ENCODE data around the gene SPATS2L.

SPATS2L gene

GRCh38 chr2:200272320-200272719 lies 34.2 kb upstream of the SPATS2L start:
- H3K4me1 ChIP-seq (ENCODE audit: control insufficient read depth in 1 of 2, insufficient read depth in 2 of 2, low read length in 2 of 2): no peaks in the 10 kb centered on the region
- no peak overlapping the region for H3K4me3 ChIP-seq (ENCODE audit: low read depth in 1 of 2, low read length in 2 of 2)
- no peaks in the 10 kb centered on the region for H3K27me3 ChIP-seq (ENCODE audit: low read depth, low read length)
- H3K9me3 ChIP-seq (ENCODE audit: control insufficient read depth in 1 of 2, low read length in 2 of 2): no peaks in the 10 kb centered on the region
- H3K36me3 ChIP-seq (ENCODE audit: control insufficient read depth in 1 of 2, insufficient read depth in 2 of 2, low read length in 2 of 2): no peaks in the 10 kb centered on the region
- H3K27ac ChIP-seq (ENCODE audit: low read length): no peak overlapping the region

- no peak overlapping the region for H3K4me3 ChIP-seq (ENCODE audit: low read depth in 1 of 2, low read length in 2 of 2)
- no peaks in the 10 kb centered on the region for H3K27me3 ChIP-seq (ENCODE audit: low read depth, low read length)
- H3K27ac ChIP-seq (ENCODE audit: low read length): no peak overlapping the region
- no peaks in the 10 kb centered on the region for H3K4me1 ChIP-seq (ENCODE audit: control insufficient read depth in 1 of 2, insufficient read depth in 2 of 2, low read length in 2 of 2)
- H3K36me3 ChIP-seq (ENCODE audit: control insufficient read depth in 1 of 2, insufficient read depth in 2 of 2, low read length in 2 of 2): no peaks in the 10 kb centered on the region
- no peaks in the 10 kb centered on the region for H3K9me3 ChIP-seq (ENCODE audit: control insufficient read depth in 1 of 2, low read length in 2 of 2)
Observed at GRCh38 chr2:200274116-200275075, 32.1 kb upstream of the SPATS2L start.

GRCh38 chr2:200275295-200276013 lies 31.0 kb upstream of the SPATS2L start:
- H3K4me1 ChIP-seq (ENCODE audit: control insufficient read depth in 1 of 2, insufficient read depth in 2 of 2, low read length in 2 of 2): no peaks in the 10 kb centered on the region
- no peaks in the 10 kb centered on the region for H3K9me3 ChIP-seq (ENCODE audit: control insufficient read depth in 1 of 2, low read length in 2 of 2)
- H3K36me3 ChIP-seq (ENCODE audit: control insufficient read depth in 1 of 2, insufficient read depth in 2 of 2, low read length in 2 of 2): no peaks in the 10 kb centered on the region
- H3K27ac ChIP-seq (ENCODE audit: low read length): no peak overlapping the region
- H3K27me3 ChIP-seq (ENCODE audit: low read depth, low read length): no peaks in the 10 kb centered on the region
- no peak overlapping the region for H3K4me3 ChIP-seq (ENCODE audit: low read depth in 1 of 2, low read length in 2 of 2)

- no peak overlapping the region for H3K4me3 ChIP-seq (ENCODE audit: low read depth in 1 of 2, low read length in 2 of 2)
- no peaks in the 10 kb centered on the region for H3K4me1 ChIP-seq (ENCODE audit: control insufficient read depth in 1 of 2, insufficient read depth in 2 of 2, low read length in 2 of 2)
- no peak overlapping the region for H3K27ac ChIP-seq (ENCODE audit: low read length)
- no peaks in the 10 kb centered on the region for H3K36me3 ChIP-seq (ENCODE audit: control insufficient read depth in 1 of 2, insufficient read depth in 2 of 2, low read length in 2 of 2)
- no peaks in the 10 kb centered on the region for H3K27me3 ChIP-seq (ENCODE audit: low read depth, low read length)
- H3K9me3 ChIP-seq (ENCODE audit: control insufficient read depth in 1 of 2, low read length in 2 of 2): no peaks in the 10 kb centered on the region
Observed at GRCh38 chr2:200276472-200276871, 30.0 kb upstream of the SPATS2L start.

- Histone ChIP-seq H3K27me3 (ENCODE audit: low read depth, low read length) (no peaks in the 10 kb centered on the region), H3K4me1 (ENCODE audit: control insufficient read depth in 1 of 2, insufficient read depth in 2 of 2, low read length in 2 of 2) (no peaks in the 10 kb centered on the region), H3K36me3 (ENCODE audit: control insufficient read depth in 1 of 2, insufficient read depth in 2 of 2, low read length in 2 of 2) (no peaks in the 10 kb centered on the region), H3K9me3 (ENCODE audit: control insufficient read depth in 1 of 2, low read length in 2 of 2) (no peaks in the 10 kb centered on the region), H3K4me3 (ENCODE audit: low read depth in 1 of 2, low read length in 2 of 2) (no peak overlapping the region), H3K27ac (ENCODE audit: low read length) (no peak overlapping the region)
Observed at GRCh38 chr2:200278694-200279316, 27.7 kb upstream of the SPATS2L start.

- H3K4me1 ChIP-seq (ENCODE audit: control insufficient read depth in 1 of 2, insufficient read depth in 2 of 2, low read length in 2 of 2): no peaks in the 10 kb centered on the region
- H3K9me3 ChIP-seq (ENCODE audit: control insufficient read depth in 1 of 2, low read length in 2 of 2): no peaks in the 10 kb centered on the region
- no peaks in the 10 kb centered on the region for H3K36me3 ChIP-seq (ENCODE audit: control insufficient read depth in 1 of 2, insufficient read depth in 2 of 2, low read length in 2 of 2)
Observed at GRCh38 chr2:200279857-200280256, 26.6 kb upstream of the SPATS2L start.

GRCh38 chr2:200286578-200286977 lies 19.9 kb upstream of the SPATS2L start:
- Histone ChIP-seq H3K27ac (ENCODE audit: low read length) (no peak overlapping the region), H3K4me3 (ENCODE audit: low read depth in 1 of 2, low read length in 2 of 2) (no peak overlapping the region), H3K27me3 (ENCODE audit: low read depth, low read length) (no peaks in the 10 kb centered on the region), H3K36me3 (ENCODE audit: control insufficient read depth in 1 of 2, insufficient read depth in 2 of 2, low read length in 2 of 2) (no peaks in the 10 kb centered on the region), H3K4me1 (ENCODE audit: control insufficient read depth in 1 of 2, insufficient read depth in 2 of 2, low read length in 2 of 2) (no peaks in the 10 kb centered on the region), H3K9me3 (ENCODE audit: control insufficient read depth in 1 of 2, low read length in 2 of 2) (no peaks in the 10 kb centered on the region)

More at GRCh38 chr2:200279857-200280256, 26.6 kb upstream of the SPATS2L start:
- no peak overlapping the region for H3K4me3 ChIP-seq (ENCODE audit: low read depth in 1 of 2, low read length in 2 of 2)
- H3K27me3 ChIP-seq (ENCODE audit: low read depth, low read length): no peaks in the 10 kb centered on the region
- H3K27ac ChIP-seq (ENCODE audit: low read length): no peak overlapping the region

- Histone ChIP-seq H3K27ac (ENCODE audit: low read length) (no peak overlapping the region), H3K4me1 (ENCODE audit: control insufficient read depth in 1 of 2, insufficient read depth in 2 of 2, low read length in 2 of 2) (no peaks in the 10 kb centered on the region), H3K36me3 (ENCODE audit: control insufficient read depth in 1 of 2, insufficient read depth in 2 of 2, low read length in 2 of 2) (no peaks in the 10 kb centered on the region), H3K27me3 (ENCODE audit: low read depth, low read length) (no peaks in the 10 kb centered on the region), H3K9me3 (ENCODE audit: control insufficient read depth in 1 of 2, low read length in 2 of 2) (no peaks in the 10 kb centered on the region), H3K4me3 (ENCODE audit: low read depth in 1 of 2, low read length in 2 of 2) (no peak overlapping the region)
Observed at GRCh38 chr2:200288670-200289429, 17.6 kb upstream of the SPATS2L start.

GRCh38 chr2:200296118-200296517 lies 10.4 kb upstream of the SPATS2L start:
- Histone ChIP-seq H3K27ac (ENCODE audit: low read length) (no peak overlapping the region), H3K9me3 (ENCODE audit: control insufficient read depth in 1 of 2, low read length in 2 of 2) (no peaks in the 10 kb centered on the region), H3K36me3 (ENCODE audit: control insufficient read depth in 1 of 2, insufficient read depth in 2 of 2, low read length in 2 of 2) (no peaks in the 10 kb centered on the region), H3K4me1 (ENCODE audit: control insufficient read depth in 1 of 2, insufficient read depth in 2 of 2, low read length in 2 of 2) (no peaks in the 10 kb centered on the region), H3K4me3 (ENCODE audit: low read depth in 1 of 2, low read length in 2 of 2) (no peak overlapping the region), H3K27me3 (ENCODE audit: low read depth, low read length) (no peaks in the 10 kb centered on the region)

GRCh38 chr2:200297100-200297499 lies 9.4 kb upstream of the SPATS2L start:
- H3K27me3 ChIP-seq (ENCODE audit: low read depth, low read length): no peaks in the 10 kb centered on the region
- no peaks in the 10 kb centered on the region for H3K4me1 ChIP-seq (ENCODE audit: control insufficient read depth in 1 of 2, insufficient read depth in 2 of 2, low read length in 2 of 2)
- H3K27ac ChIP-seq (ENCODE audit: low read length): no peak overlapping the region
- H3K36me3 ChIP-seq (ENCODE audit: control insufficient read depth in 1 of 2, insufficient read depth in 2 of 2, low read length in 2 of 2): no peaks in the 10 kb centered on the region
- H3K4me3 ChIP-seq (ENCODE audit: low read depth in 1 of 2, low read length in 2 of 2): no peak overlapping the region
- no peaks in the 10 kb centered on the region for H3K9me3 ChIP-seq (ENCODE audit: control insufficient read depth in 1 of 2, low read length in 2 of 2)

GRCh38 chr2:200297989-200298388 lies 8.5 kb upstream of the SPATS2L start:
- no peaks in the 10 kb centered on the region for H3K9me3 ChIP-seq (ENCODE audit: control insufficient read depth in 1 of 2, low read length in 2 of 2)
- H3K4me3 ChIP-seq (ENCODE audit: low read depth in 1 of 2, low read length in 2 of 2): no peak overlapping the region
- H3K36me3 ChIP-seq (ENCODE audit: control insufficient read depth in 1 of 2, insufficient read depth in 2 of 2, low read length in 2 of 2): no peaks in the 10 kb centered on the region
- no peak overlapping the region for H3K27ac ChIP-seq (ENCODE audit: low read length)
- H3K27me3 ChIP-seq (ENCODE audit: low read depth, low read length): no peaks in the 10 kb centered on the region
- no peaks in the 10 kb centered on the region for H3K4me1 ChIP-seq (ENCODE audit: control insufficient read depth in 1 of 2, insufficient read depth in 2 of 2, low read length in 2 of 2)
